Measurements from ENCODE around the gene LRRC8C.
A peak's percentile ranks its signal among the peaks of the same experiment; 100 is the strongest.
"Not testable (repeated sequence)": the region's sequence is repeated elsewhere in the genome, so short reads cannot be mapped to it uniquely, and the experiment has no call there.

LRRC8C gene

DNA sequence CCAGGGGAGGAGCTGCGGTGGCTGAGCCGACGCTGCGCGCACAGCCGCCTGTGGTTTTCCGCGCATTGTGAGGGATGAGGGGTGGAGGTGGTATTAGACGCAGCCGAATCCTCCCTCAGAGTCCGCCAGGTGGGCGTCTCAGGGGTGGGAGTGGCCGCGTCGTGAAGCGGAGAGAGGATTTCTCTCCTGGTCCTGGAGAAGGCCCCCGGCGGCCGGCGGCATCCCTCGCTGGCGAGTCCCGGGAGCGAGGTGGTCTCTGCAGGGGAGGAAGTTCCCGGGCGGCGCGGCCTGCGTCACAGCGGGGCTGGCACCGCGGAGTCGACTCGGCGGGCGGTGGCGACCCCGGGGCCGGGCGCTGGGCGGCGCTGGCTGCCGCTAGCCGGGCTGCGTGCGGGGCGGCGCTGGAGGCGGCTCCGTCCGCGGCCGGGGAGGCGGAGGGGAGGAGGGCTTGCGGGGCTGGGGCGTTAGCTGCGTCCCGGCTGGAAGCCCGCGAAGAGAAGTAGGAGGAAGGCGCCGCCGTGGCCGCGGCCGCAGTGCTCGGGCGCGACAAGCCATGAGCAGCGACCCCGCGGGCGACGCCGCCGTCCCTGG is at the start of gene LRRC8C:
TSS of gene LRRC8C (plus strand) at position 464 of the 591 bp plus-strand sequence. CDS start 53,354 bp downstream, outside the sequence.
- peak; percentile 74 for DNase-seq (ENCODE audit: low spot score)

DNA sequence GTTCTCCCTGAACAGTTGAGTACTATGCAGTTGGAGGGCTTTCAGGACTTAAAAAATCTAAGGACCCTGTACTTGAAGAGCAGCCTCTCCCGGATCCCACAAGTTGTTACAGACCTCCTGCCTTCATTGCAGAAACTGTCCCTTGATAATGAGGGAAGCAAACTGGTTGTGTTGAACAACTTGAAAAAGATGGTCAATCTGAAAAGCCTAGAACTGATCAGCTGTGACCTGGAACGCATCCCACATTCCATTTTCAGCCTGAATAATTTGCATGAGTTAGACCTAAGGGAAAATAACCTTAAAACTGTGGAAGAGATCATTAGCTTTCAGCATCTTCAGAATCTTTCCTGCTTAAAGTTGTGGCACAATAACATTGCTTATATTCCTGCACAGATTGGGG is 48.7 kb upstream of the LRRC8C start:
- no peak for DNase-seq (ENCODE audit: low spot score)

GRCh38 chr1:89584781-89585180 is 48.1 kb upstream of the LRRC8C start:
- DNase-seq (ENCODE audit: low spot score): no peak

DNA sequence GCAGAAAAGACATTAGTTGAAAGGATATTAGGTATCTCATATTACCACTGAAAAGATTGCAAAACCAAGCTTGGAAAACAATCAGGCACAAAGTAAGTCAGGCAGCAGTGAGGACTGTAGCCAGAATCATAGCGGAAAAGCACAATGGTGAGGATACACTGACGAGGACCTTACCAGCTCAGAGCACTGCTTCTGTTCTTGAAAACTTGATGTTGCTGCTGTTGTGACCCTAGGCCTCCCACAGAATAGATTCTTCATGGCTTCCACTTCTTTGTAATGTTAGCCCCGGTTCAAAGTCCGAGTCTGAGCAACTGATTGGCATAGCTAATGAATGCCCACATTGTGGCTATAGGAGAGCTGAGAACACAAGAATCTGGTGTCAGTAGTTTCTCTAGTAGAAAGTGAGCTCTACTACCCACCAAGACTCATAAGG is 45.2 kb upstream of the LRRC8C start:
- DNase-seq (ENCODE audit: low spot score): no peak

DNA sequence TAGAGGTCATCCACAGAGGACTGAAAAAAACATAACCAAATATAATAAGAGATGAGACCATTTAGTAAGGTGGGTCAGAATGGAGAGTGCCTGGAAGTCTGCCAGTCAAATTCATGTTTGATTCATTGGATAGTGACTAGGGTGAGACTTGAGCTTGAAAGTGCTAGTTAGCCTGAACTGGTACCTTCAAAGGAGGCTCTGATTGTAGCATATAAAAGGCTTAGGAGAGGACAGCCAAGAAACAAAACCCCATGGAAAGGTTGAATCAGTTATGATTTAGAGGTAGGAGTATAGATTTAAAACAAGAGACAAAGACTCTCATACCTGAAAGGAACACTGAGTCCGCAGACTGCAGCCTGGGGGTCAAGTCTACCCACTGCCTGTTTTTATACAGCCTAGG is 44.4 kb upstream of the LRRC8C start:
- no peak for DNase-seq (ENCODE audit: low spot score)

DNA sequence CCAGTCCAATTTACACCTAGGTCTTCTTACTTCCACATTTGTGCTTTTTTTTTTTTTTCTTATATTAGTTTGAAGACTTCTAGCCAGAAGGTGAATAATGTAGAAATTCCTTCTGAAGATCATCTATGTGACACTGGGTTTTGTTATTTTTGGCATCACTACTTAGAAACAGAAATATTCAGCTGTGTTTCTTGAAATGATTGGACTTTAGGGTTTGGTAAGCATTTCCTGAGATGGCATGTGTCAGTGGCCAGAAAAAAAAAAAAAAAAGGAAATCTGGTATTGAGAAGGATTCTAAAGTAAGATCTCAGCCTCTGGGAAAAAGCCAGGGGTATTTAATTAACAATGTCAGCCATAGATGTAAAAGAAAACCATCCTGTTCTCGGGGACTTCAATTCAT is 43.4 kb upstream of the LRRC8C start:
- no peak for DNase-seq (ENCODE audit: low spot score)

DNA sequence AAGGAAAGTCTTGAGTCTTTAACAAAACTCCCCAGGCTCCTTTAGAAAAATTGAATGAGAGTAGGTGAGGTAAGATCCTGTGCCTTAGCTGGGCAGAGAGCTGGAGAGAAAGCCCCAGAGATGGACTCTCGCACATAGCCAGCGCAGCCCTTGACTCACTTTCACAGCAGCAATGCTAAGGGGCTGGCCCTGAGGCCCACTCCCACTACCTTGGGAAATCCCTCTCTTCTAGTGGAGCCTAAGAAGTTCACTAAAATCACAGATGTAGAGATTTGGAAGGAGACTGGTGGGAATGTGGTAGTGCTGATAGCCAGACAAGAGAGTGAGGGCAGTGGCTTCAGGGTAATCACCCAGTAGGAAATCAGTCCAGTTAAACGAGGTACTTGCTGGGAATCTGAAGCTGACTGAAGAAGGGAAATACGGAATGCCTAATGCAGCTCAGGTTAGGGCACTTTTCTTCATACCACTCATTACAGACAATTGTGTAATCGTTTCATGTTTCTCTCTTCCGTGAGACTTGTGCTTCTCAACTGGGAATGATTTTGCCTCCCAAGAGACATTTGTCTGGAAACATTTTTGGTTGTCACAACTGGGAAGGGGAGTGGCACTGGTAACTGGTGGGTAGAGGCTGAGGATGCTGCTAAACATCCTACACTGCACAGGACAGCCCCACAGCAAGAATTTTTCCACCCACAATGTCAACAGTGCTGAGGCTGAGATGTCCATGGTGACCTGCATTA is 42.4 kb upstream of the LRRC8C start:
- no peak for DNase-seq (ENCODE audit: low spot score)

DNA sequence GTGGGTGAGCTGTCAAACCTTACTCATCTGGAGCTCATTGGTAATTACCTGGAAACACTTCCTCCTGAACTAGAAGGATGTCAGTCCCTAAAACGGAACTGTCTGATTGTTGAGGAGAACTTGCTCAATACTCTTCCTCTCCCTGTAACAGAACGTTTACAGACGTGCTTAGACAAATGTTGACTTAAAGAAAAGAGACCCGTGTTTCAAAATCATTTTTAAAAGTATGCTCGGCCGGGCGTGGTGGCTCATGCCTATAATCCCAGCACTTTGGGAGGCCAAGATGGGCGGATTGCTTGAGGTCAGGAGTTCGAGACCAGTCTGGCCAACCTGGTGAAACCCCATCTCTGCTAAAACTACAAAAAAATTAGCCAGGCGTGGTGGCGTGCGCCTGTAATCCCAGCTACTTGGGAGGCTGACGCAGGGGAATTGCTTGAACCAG is 40.0 kb upstream of the LRRC8C start:
- DNase-seq (ENCODE audit: low spot score): not testable (repeated sequence)

DNA sequence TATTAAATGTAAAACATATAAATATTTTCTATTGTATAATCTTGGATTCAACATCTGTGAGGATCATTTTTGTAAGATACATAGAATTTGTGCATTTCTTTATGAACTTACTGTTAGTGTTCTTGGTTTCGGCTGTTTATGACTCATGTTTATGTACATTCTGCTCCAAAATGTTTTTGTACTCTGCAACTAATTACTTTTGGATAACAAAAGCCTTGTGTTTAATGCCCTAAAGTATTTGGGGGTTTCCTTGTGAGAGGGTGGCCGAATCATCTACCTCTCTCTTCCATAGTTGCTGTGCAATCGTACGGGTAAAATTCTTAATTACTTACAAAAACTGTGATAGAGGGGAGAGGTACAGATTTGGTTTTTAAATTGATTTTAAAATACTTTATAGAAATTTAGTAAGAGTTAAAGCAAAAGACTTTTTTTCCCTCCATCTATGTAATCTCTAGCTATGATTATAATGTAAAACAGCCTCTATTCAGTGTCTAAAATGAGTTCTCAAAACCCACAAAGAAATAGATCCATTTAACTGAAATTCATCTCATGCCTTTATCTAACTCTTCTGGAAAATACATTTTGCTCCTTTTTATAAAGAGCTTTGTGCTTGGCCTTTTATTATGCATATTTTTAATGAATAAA is 38.7 kb upstream of the LRRC8C start:
- no peak for DNase-seq (ENCODE audit: low spot score)

GRCh38 chr1:89596698-89597097 is 36.2 kb upstream of the LRRC8C start:
- no peak for DNase-seq (ENCODE audit: low spot score)

- peak; percentile 45 for DNase-seq (ENCODE audit: low spot score)
Measured at GRCh38 chr1:89598450-89599331, 34.2 kb upstream of the LRRC8C start.

DNA sequence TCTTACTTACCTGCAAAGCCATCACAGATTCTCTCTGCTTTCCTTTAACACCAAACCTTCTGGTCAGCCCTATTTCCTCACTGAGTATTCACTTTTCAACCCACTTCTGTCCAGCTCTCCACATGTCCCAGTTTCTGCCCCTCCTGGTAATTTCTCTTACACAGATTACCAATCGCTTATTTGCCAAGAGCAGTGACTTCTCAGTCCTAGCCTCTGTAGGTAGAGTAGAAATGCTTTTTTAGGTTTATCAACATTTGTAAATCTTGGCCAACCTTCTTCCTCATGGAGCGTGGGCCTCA is 33.6 kb upstream of the LRRC8C start:
- DNase-seq (ENCODE audit: low spot score): no peak

- no peak for DNase-seq (ENCODE audit: low spot score)
Measured at GRCh38 chr1:89600451-89601224, 32.3 kb upstream of the LRRC8C start.

- no peak for DNase-seq (ENCODE audit: low spot score)
Measured at GRCh38 chr1:89602871-89603404, 30.0 kb upstream of the LRRC8C start.

DNA sequence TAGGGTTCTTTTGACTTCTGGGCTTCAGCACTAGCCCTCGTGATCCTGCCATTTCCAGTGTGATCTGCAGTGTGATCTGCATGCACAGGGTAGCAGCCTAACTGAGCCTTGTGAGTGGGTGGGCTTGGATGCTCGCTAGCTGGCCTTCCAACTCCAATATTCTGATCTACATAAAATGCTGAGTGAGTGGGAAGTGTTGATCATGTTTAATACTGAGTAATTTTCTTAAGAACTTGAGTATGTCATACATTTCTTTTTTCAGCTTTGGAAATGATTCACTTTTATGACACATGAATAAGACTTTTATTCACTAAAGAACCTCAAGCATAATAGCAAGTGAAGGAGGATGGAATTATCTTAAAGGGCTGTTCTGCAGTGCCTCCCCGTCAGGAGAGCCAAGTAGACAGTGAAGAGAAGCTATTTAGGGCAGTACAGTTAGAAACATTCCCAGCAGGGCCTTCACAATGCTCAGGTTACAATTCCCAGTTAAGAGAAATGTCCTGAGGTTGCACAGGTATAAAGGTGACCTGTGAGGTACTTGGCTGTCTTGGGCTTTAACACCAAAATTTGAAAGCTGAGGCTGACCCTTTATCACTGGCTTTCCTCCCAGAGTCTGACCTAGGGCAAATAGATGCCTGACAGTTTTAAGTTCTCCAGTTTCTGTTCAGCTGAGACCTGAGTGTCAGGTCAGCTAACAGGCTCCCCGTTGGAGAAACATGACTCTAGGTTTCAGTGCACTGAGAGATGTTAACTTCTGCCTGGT is 29.1 kb upstream of the LRRC8C start:
- no peak for DNase-seq (ENCODE audit: low spot score)

- DNase-seq (ENCODE audit: low spot score): no peak
Measured at GRCh38 chr1:89604414-89604735, 28.5 kb upstream of the LRRC8C start.

- peak; percentile 46 for DNase-seq (ENCODE audit: low spot score)
Measured at GRCh38 chr1:89605692-89606091, 27.2 kb upstream of the LRRC8C start.

DNA sequence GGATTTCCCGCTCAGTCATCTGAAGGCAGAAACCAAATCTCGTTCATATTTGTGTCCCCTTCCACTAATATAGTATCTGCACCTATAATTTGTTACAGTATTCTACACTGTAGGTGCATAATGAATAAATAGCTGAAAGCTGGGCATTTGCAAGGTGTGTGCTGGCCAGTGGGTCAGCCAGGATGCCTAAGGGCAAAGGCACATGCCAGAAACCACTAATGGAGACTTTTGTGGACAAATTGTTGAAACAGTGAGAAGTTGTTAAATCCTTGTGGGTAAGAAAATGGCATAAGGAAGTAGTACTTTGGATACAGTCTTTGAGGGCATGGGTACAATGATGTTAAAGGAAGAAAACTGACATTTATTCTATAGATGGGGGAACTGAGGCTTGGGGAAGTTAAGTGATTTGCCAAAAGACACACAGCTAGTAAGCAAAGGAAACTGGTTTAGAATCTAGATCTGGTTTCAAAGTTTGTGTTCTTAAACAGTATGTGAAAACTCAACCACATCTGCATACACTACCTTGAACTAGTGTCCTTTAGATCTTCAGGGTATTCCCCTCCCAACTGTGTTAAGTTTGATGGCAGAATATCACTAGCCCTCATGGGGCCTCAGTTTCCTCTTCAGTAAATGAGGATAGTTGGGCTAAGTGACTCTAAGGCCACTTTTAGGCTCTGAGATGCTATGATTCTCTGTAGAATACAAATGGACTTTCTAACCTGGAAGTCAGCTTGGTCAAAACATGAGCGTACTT is 26.5 kb upstream of the LRRC8C start:
- DNase-seq (ENCODE audit: low spot score): no peak

- DNase-seq (ENCODE audit: low spot score): no peak
Measured at GRCh38 chr1:89607156-89607555, 25.8 kb upstream of the LRRC8C start.
